Neural cell (in vitro differentiated cells): ENCODE results near the gene CCL8. TPM values are rescaled to one million over a fixed set of nuclear protein-coding genes. Genes with fewer than 3 reads are reported as not detected.

Experiments used
- H2AFZ ChIP-seq: fragments of 200-600, 300-800 bp; sonication (generic), shearing (Covaris generic); 2 replicates; pipeline ENCODE4 v1.6.0; 2014; ENCODE audit warnings: low read depth, mild to moderate bottlenecking, antibody characterized with exemption, low read length, moderate library complexity
- H3F3A ChIP-seq: fragments of 200-600 bp; shearing (Covaris generic); 2 replicates; pipeline ENCODE4 v1.6.1; 2016; ENCODE audit warnings: mild to moderate bottlenecking, moderate library complexity, mixed read lengths, antibody characterized with exemption, low read length; ENCODE audit not compliant: insufficient read depth, poor library complexity, severe bottlenecking
- H3K27ac ChIP-seq: fragments of 200-600, 300-800 bp; sonication (generic), shearing (Covaris generic); 2 replicates; pipeline ENCODE4 v1.5.1; 2014; ENCODE audit warnings: mild to moderate bottlenecking, low read length, moderate library complexity
- H3K27me3 ChIP-seq: fragments of 300-800, 200-600 bp; sonication (generic), shearing (Covaris generic); 2 replicates; pipeline ENCODE4 v1.6.0; 2014; ENCODE audit warnings: mild to moderate bottlenecking, low read depth, low read length, moderate library complexity; ENCODE audit not compliant: insufficient read depth
- H3K36me3 ChIP-seq: fragments of 300-800, 200-600 bp; sonication (generic), shearing (Covaris generic); 2 replicates; pipeline ENCODE4 v1.5.1; 2014; ENCODE audit warnings: mild to moderate bottlenecking, antibody characterized with exemption, low read length, moderate library complexity; ENCODE audit not compliant: insufficient read depth
- H3K4me2 ChIP-seq: fragments of 300-800, 200-600 bp; sonication (generic), shearing (Covaris generic); 2 replicates; pipeline ENCODE4 v1.6.0; 2014; ENCODE audit warnings: mild to moderate bottlenecking, low read length
- H3K4me3 ChIP-seq: fragments of 300-800, 200-600 bp; sonication (generic), shearing (Covaris generic); 2 replicates; pipeline ENCODE4 v1.5.1; 2014; ENCODE audit warnings: mild to moderate bottlenecking, low read length, moderate library complexity
- H3K79me2 ChIP-seq: fragments of 200-600 bp; shearing (Covaris generic); replicated peaks from 2 replicates; pipeline ENCODE4 v1.6.0; 2014; ENCODE audit warnings: mild to moderate bottlenecking, low read length, moderate library complexity; ENCODE audit not compliant: insufficient read depth
- H3K9ac ChIP-seq: fragments of 300-800, 200-600 bp; sonication (generic), shearing (Covaris generic); 2 replicates; pipeline ENCODE4 v1.6.1; 2016; ENCODE audit warnings: mild to moderate bottlenecking, low read length, mixed read lengths
- H3K9me2 ChIP-seq: fragments of 200-600 bp; shearing (Covaris generic); 2 replicates; pipeline ENCODE4 v1.6.1; 2016; ENCODE audit warnings: mild to moderate bottlenecking, low read length, mixed read lengths; ENCODE audit not compliant: insufficient read depth
- H3K9me3 ChIP-seq: fragments of 200-600, 300-800 bp; sonication (generic), shearing (Covaris generic); 2 replicates; pipeline ENCODE4 v1.6.1; 2016; ENCODE audit warnings: mild to moderate bottlenecking, mixed run types, low read length, moderate library complexity, mixed read lengths
- H4K20me1 ChIP-seq: fragments of 200-600 bp; shearing (Covaris generic); 2 replicates; pipeline ENCODE4 v1.6.1; 2016; ENCODE audit warnings: mild to moderate bottlenecking, mixed run types; ENCODE audit not compliant: insufficient read depth
- CTCF ChIP-seq: fragments of 450-650 bp; IDR thresholded peaks from 2 replicates; pipeline ENCODE4 v1.5.1; 2014; ENCODE audit warnings: antibody characterized with exemption, mild to moderate bottlenecking, moderate library complexity; ENCODE audit not compliant: poor library complexity, severe bottlenecking
- EP300 ChIP-seq: fragments of 450-650 bp; conservative IDR thresholded peaks from 2 replicates; pipeline ENCODE4 v1.6.1; 2014; ENCODE audit warnings: antibody characterized with exemption, mild to moderate bottlenecking, moderate library complexity; ENCODE audit not compliant: poor library complexity, severe bottlenecking
- EZH2 ChIP-seq: fragments of 200-600, 300-800 bp; shearing (Covaris generic), sonication (generic); IDR thresholded peaks from 2 replicates; pipeline ENCODE4 v1.6.1; 2014; ENCODE audit warnings: antibody characterized with exemption, low read length, borderline replicate concordance, mild to moderate bottlenecking; ENCODE audit not compliant: insufficient read depth, poor library complexity, severe bottlenecking
- MXI1 ChIP-seq: fragments of 450-650 bp; conservative IDR thresholded peaks from 2 replicates; pipeline ENCODE4 v1.6.1; 2014; ENCODE audit warnings: antibody characterized with exemption, mild to moderate bottlenecking; ENCODE audit not compliant: poor library complexity, severe bottlenecking
- POLR2AphosphoS5 ChIP-seq: IDR thresholded peaks from 2 replicates; pipeline ENCODE4 v1.6.1; 2012
- RAD21 ChIP-seq: fragments of 450-650 bp; conservative IDR thresholded peaks from 2 replicates; pipeline ENCODE4 v1.6.1; 2014; ENCODE audit warnings: antibody characterized with exemption, mild to moderate bottlenecking, moderate library complexity
- SMC3 ChIP-seq: fragments of 450-650 bp; conservative IDR thresholded peaks from 2 replicates; pipeline ENCODE4 v1.6.1; 2014; ENCODE audit warnings: antibody characterized with exemption, mild to moderate bottlenecking, moderate library complexity; ENCODE audit not compliant: poor library complexity
- TAF1 ChIP-seq: IDR thresholded peaks from 2 replicates; pipeline ENCODE4 v1.6.1; 2012; ENCODE audit warnings: low read depth
- polyA plus RNA-seq: library from polyadenylated mRNA; depleted of rRNA; stranded (reverse); fragments of >200 nt; gene quantifications from 2 replicates; pipeline ENCODE4 v1.2.3, GENCODE V29; 2014
- TF ChIP-seq, protein P1 (sequence below): IDR thresholded peaks from 2 replicates; pipeline ENCODE4 v1.6.1; 2012; ENCODE audit warnings: borderline replicate concordance

CCL8 gene
- polyA plus RNA-seq, 1 donor from 2014 or later, result not detected

DNA sequence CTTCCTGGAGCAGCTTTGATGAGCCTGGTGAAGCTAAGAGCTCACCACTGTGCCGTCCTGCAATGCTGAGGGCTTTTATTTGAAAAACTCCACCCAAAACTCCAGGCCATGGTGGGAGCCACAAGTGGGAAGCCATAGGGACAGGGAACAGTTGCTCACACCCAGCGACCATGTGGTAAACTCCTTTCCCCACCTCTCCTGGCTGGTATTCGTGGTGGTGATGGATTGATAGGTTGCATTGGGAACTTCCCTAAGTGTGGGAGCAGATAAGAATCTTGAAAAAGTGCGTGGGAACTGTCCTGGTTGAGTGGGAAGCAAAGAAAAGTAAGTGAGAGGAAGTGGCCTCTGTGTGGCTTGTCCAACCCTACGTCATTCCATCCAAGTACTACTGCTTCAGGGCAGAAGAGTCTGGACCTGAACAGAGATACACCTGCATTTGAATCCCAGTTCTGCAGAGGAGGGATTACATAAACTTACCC, 44.0 kb downstream of the CCL8 start, which contains the start of gene CCL1:
CCL1 (minus strand) TSS at position 51 of the 479 bp plus-strand sequence. CDS start 72 bp downstream, outside the sequence.
- no peaks in the 10 kb centered on the region for H4K20me1 ChIP-seq
- H3K4me2 ChIP-seq, result no peak within 1 kb of the TSS
- no peak within 1 kb of the TSS for H3K27ac ChIP-seq
- TF ChIP-seq EP300 (no peak), EZH2 (no peak), SMC3 (no peak), MXI1 (no peak), TAF1 (no peak), CTCF (no peak), RAD21 (no peak), POLR2AphosphoS5 (no peak)
- TF ChIP-seq, protein P1, sequence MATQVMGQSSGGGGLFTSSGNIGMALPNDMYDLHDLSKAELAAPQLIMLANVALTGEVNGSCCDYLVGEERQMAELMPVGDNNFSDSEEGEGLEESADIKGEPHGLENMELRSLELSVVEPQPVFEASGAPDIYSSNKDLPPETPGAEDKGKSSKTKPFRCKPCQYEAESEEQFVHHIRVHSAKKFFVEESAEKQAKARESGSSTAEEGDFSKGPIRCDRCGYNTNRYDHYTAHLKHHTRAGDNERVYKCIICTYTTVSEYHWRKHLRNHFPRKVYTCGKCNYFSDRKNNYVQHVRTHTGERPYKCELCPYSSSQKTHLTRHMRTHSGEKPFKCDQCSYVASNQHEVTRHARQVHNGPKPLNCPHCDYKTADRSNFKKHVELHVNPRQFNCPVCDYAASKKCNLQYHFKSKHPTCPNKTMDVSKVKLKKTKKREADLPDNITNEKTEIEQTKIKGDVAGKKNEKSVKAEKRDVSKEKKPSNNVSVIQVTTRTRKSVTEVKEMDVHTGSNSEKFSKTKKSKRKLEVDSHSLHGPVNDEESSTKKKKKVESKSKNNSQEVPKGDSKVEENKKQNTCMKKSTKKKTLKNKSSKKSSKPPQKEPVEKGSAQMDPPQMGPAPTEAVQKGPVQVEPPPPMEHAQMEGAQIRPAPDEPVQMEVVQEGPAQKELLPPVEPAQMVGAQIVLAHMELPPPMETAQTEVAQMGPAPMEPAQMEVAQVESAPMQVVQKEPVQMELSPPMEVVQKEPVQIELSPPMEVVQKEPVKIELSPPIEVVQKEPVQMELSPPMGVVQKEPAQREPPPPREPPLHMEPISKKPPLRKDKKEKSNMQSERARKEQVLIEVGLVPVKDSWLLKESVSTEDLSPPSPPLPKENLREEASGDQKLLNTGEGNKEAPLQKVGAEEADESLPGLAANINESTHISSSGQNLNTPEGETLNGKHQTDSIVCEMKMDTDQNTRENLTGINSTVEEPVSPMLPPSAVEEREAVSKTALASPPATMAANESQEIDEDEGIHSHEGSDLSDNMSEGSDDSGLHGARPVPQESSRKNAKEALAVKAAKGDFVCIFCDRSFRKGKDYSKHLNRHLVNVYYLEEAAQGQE, result no peak
- H3F3A ChIP-seq, result no peaks in the 10 kb centered on the region
- H2AFZ ChIP-seq, result no peak within 1 kb of the TSS
- H3K4me3 ChIP-seq, result no peak within 1 kb of the TSS
- no peaks in the 10 kb centered on the region for H3K79me2 ChIP-seq
- no peaks in the 10 kb centered on the region for H3K9me3 ChIP-seq
- no peaks in the 10 kb centered on the region for H3K36me3 ChIP-seq
- H3K9me2 ChIP-seq, result no peaks in the 10 kb centered on the region
- H3K9ac ChIP-seq, result no peak within 1 kb of the TSS
- H3K27me3 ChIP-seq, result no peaks in the 10 kb centered on the region

DNA sequence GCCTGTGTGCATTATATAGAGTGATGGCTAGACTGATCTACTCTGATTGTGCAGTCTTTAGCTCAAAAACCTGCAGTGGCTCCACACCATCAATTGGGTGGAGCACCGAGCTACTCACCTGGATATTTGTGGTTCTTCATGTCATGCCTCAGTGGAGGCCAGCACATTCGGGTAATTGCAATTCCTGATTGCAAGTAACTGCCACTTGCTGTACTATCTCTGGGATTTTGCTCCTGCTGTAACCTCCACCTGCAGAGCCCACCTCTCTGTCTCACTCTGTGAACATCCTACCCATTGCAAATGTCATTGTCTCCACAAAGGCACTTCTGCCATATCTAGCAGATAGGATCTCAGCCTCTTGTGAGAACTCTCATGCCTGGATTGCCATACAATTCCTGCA, 45.5 kb downstream of the CCL8 start:
- H3K27me3 ChIP-seq, result no peaks in the 10 kb centered on the region

More for the DNA sequence above, 45.5 kb downstream of the CCL8 start:
- no peaks in the 10 kb centered on the region for H3K79me2 ChIP-seq
- no peak overlapping the region for H3K4me2 ChIP-seq
- no peak overlapping the region for H3K27ac ChIP-seq
- H3F3A ChIP-seq, result no peaks in the 10 kb centered on the region
- H3K9me3 ChIP-seq, result no peaks in the 10 kb centered on the region
- no peaks in the 10 kb centered on the region for H4K20me1 ChIP-seq
- H3K9me2 ChIP-seq, result no peaks in the 10 kb centered on the region
- H3K9ac ChIP-seq, result no peak overlapping the region
- no peak overlapping the region for H2AFZ ChIP-seq
- TF ChIP-seq EP300, result no peak
- no peak for TF ChIP-seq RAD21
- no peak for TF ChIP-seq MXI1
- no peak for TF ChIP-seq TAF1
- no peak for TF ChIP-seq POLR2AphosphoS5
- no peak for TF ChIP-seq CTCF
- no peak for TF ChIP-seq SMC3
- TF ChIP-seq, protein P1, result no peak
- TF ChIP-seq EZH2, result no peak
- no peaks in the 10 kb centered on the region for H3K36me3 ChIP-seq
- H3K4me3 ChIP-seq, result no peak overlapping the region
